Progenitor cell of endocrine pancreas (in vitro differentiated cells): ENCODE measurements around the gene OMG. TPM values are rescaled to one million over a fixed set of nuclear protein-coding genes. Genes with fewer than 3 reads are reported as not detected.

Experiments
- DNase-seq: peaks from one replicate; pipeline ENCODE4 v3.0.0; 2021; ENCODE audit warnings: low spot score; ENCODE audit not compliant: unreplicated experiment
- H3K27ac Mint-ChIP-seq: 2 replicates; pipeline ENCODE4 v1.8.0; 2021; ENCODE audit warnings: mild to moderate bottlenecking, moderate library complexity, mixed read lengths
- H3K27me3 Mint-ChIP-seq: 2 replicates; pipeline ENCODE4 v1.8.0; 2021; ENCODE audit warnings: mixed read lengths
- H3K36me3 Mint-ChIP-seq: 2 replicates; pipeline ENCODE4 v1.8.0; 2022; ENCODE audit warnings: mixed read lengths; ENCODE audit not compliant: insufficient read depth
- H3K4me1 Mint-ChIP-seq: 2 replicates; pipeline ENCODE4 v1.8.0; 2021; ENCODE audit warnings: low read depth, mixed read lengths
- H3K4me3 Mint-ChIP-seq: 2 replicates; pipeline ENCODE4 v1.8.0; 2021; ENCODE audit warnings: low read depth, mild to moderate bottlenecking, moderate library complexity, mixed read lengths
- H3K9me3 Mint-ChIP-seq: 2 replicates; pipeline ENCODE4 v1.8.0; 2021; ENCODE audit warnings: low read depth, mixed read lengths
- CTCF ChIP-seq: fragments of 200-600 bp; sonication (generic); IDR thresholded peaks from one replicate; pipeline ENCODE4 v1.5.0; 2021; ENCODE audit warnings: antibody characterized with exemption, mild to moderate bottlenecking; ENCODE audit not compliant: unreplicated experiment
- total RNA-seq: library from RNA; stranded (reverse); gene quantifications from 2 replicates; pipeline ENCODE4 v1.2.1, GENCODE V29; 2021

OMG gene
- total RNA-seq, 1 donor from 2014 or later: not detected

- no peak for TF ChIP-seq CTCF
- Mint-ChIP-seq H3K27me3 (no peaks in the 10 kb centered on the region), H3K36me3 (peaks cover 17% of the 10 kb centered on the region), H3K9me3 (no peaks in the 10 kb centered on the region), H3K4me3 (no peak overlapping the region), H3K4me1 (no peaks in the 10 kb centered on the region), H3K27ac (no peak overlapping the region)
- DNase-seq: no peak
Measured at GRCh38 chr17:31283841-31284240, 13.2 kb downstream of the OMG start.

- Mint-ChIP-seq H3K4me3 (no peak overlapping the region), H3K4me1 (no peaks in the 10 kb centered on the region), H3K9me3 (no peaks in the 10 kb centered on the region), H3K27ac (no peak overlapping the region), H3K36me3 (peaks cover 15% of the 10 kb centered on the region), H3K27me3 (no peaks in the 10 kb centered on the region)
- DNase-seq: no peak
- no peak for TF ChIP-seq CTCF
Measured at GRCh38 chr17:31281061-31281460, 16.0 kb downstream of the OMG start.

GRCh38 chr17:31279401-31279800 is 17.6 kb downstream of the OMG start:
- TF ChIP-seq CTCF: no peak

GRCh38 chr17:31275116-31275515 is 21.9 kb downstream of the OMG start:
- Mint-ChIP-seq H3K27me3 (no peaks in the 10 kb centered on the region), H3K36me3 (peaks cover 24% of the 10 kb centered on the region), H3K4me1 (no peaks in the 10 kb centered on the region), H3K9me3 (no peaks in the 10 kb centered on the region), H3K27ac (peak overlapping the region; percentile 62), H3K4me3 (no peak overlapping the region)
- no peak for TF ChIP-seq CTCF
- DNase-seq: no peak

More at GRCh38 chr17:31279401-31279800, 17.6 kb downstream of the OMG start:
- peaks cover 25% of the 10 kb centered on the region for H3K36me3 Mint-ChIP-seq
- no peaks in the 10 kb centered on the region for H3K9me3 Mint-ChIP-seq
- DNase-seq: no peak
- H3K27ac Mint-ChIP-seq: no peak overlapping the region
- no peaks in the 10 kb centered on the region for H3K27me3 Mint-ChIP-seq
- no peaks in the 10 kb centered on the region for H3K4me1 Mint-ChIP-seq
- H3K4me3 Mint-ChIP-seq: no peak overlapping the region

GRCh38 chr17:31274252-31274651 is 22.8 kb downstream of the OMG start:
- Mint-ChIP-seq H3K36me3 (peaks cover 28% of the 10 kb centered on the region), H3K4me1 (peaks cover 4% of the 10 kb centered on the region), H3K27ac (no peak overlapping the region), H3K4me3 (no peak overlapping the region), H3K27me3 (no peaks in the 10 kb centered on the region), H3K9me3 (no peaks in the 10 kb centered on the region)
- DNase-seq: no peak
- no peak for TF ChIP-seq CTCF
